GM10266 (cell line): Measurements from ENCODE around the gene FBXL22.

Experiments
- DNase-seq: peaks from one replicate; pipeline ENCODE4 v3.0.0; 2012; ENCODE audit errors: extremely low spot score
- CTCF ChIP-seq: IDR thresholded peaks from 2 replicates; pipeline ENCODE4 v1.5.1; 2012; ENCODE audit warnings: mild to moderate bottlenecking, low read depth; ENCODE audit not compliant: control insufficient read depth, insufficient read depth; ENCODE audit errors: missing control alignments

Gene FBXL22

GRCh38 chr15:63576441-63576840, 20.7 kb upstream of the FBXL22 start:
- DNase-seq: no peak
- no peak for TF ChIP-seq CTCF

- no peak for TF ChIP-seq CTCF
- no peak for DNase-seq
Measured at GRCh38 chr15:63582179-63582578, 15.0 kb upstream of the FBXL22 start.

- DNase-seq: no peak
- no peak for TF ChIP-seq CTCF
Measured at GRCh38 chr15:63582718-63583426, 14.3 kb upstream of the FBXL22 start.

- no peak for TF ChIP-seq CTCF
- DNase-seq: no peak
Measured at GRCh38 chr15:63586790-63587189, 10.4 kb upstream of the FBXL22 start.

- TF ChIP-seq CTCF: no peak
- DNase-seq: no peak
Measured at GRCh38 chr15:63587527-63587926, 9.7 kb upstream of the FBXL22 start.

GRCh38 chr15:63588826-63589225, 8.4 kb upstream of the FBXL22 start:
- no peak for DNase-seq
- no peak for TF ChIP-seq CTCF
